Activated effector memory CD4-positive, alpha-beta T cell treated with Interleukin-2 at 50 U/mL for 16 hours (primary cell): Measurements from ENCODE around the gene NCK1.

ENCODE experiments used
- DNase-seq: peaks from one replicate; pipeline ENCODE4 v3.0.0-alpha.2; 2020

The NCK1 gene

GRCh38 chr3:136910697-136911096, 48.7 kb downstream of the NCK1 start:
- no peak for DNase-seq

DNA sequence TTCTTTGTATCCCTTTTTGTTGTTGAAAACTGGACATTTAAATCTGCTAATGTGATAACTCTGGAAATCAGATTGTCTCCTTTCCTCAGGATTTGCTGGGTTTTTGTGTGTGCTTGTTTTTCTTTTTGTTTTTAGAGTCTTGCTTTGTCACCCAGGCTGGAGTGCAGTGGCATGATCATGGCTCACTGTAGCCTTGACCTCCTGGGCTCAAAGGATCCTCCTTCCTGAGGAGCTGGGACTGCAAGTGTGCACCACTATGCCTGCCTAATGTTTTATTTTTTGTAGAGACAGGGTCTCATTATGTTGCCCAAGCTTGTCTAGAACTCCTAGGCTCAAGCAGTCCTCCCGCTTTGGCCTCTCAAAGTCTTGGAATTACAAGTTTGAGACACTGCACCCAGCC, 51.2 kb downstream of the NCK1 start:
- DNase-seq = no peak

DNA sequence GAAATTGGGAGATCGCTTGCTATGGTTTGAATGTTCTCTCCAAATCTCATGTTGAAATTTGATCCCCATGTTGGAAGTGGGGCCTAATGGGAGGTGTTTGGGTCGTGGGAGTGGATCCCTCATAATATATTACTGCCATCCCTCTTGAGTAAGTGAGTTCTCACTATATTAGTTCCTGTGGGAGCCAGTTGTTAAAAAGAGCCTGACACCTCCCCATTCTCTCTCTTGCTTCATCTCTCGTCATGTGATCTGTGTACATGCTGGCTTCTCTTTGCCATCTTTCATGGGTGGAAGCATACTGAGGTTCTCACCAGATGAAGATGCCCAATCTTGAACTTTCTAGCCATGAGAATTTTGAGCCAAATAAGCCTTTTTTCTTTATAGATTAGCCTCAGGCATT, 52.7 kb downstream of the NCK1 start:
- DNase-seq = no peak

GRCh38 chr3:136916223-136916622, 54.2 kb downstream of the NCK1 start:
- DNase-seq = no peak

- DNase-seq = no peak
Observed at GRCh38 chr3:136919799-136920580, 58.0 kb downstream of the NCK1 start.

- no peak for DNase-seq
Observed at GRCh38 chr3:136920904-136921611, 59.0 kb downstream of the NCK1 start.

GRCh38 chr3:136925425-136926190, 63.6 kb downstream of the NCK1 start:
- DNase-seq = no peak

DNA sequence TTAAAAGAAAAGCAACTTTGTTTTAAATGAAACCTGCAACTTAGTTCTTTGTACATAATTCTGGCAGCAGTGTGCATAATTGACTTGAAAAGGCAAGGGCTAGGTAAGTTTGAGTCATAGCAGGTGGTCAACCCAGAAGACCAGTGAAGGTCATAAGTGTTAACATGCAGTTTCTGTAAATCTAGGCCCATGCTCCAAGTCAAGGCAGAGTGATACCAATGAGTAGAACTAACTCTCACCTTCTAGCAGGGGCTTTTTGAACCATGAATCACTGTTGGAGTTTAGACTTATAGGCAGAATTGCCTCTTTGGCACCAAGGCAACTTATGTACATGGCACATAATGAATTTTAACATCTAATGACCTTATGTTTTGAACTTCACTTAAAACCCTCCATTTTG, 66.2 kb downstream of the NCK1 start:
- DNase-seq = no peak

DNA sequence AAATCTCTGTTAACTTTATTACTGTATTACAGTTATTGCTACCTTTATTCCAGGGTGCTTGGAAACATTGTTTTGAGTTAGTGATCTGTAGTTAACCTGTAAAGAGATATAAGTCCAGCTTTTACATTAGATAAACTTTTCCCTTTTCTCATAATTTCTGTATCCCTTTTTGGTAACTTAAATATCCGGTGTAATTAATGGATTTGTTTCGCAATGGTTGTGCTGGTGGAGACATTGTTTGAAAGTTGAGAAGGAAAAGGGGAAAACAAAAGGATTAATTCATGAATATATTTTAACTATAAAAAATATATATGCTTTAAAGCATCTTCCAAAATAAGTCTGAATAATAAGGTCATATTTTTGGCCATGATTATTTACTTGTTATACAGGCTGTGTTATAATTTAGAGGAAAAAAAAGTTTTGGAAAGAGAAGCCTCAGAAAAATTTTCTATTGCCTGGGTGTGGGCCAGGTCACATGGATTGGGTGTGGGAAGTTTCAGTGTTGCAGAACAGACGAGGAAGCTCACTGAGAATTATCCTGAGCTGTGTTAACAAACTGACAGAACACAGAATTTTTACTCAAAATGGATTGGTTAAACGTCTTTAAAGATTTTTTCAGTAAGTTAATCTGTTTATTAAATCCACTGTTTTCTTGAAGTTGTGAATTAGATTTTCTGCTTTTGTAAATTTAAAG, 68.1 kb downstream of the NCK1 start:
- DNase-seq = no peak

DNA sequence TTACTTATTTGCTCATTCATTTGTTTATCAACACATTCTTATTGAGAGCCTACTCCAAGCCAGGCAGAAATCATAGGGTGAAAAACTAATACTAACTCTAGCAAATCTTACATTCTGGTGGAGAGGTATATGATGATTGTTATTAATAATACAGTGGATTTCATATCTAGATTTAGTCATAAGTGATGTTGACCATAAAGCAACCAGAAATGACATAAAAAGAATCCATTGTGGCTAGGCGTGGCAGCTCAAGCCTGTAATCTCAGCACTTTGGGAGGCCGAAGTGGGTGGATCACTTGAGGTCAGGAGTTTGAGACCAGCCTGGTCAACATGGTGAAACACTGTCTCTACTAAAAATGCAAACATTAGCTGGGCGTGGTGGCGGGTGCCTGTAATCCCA, 69.6 kb downstream of the NCK1 start:
- DNase-seq = no peak

- no peak for DNase-seq
Observed at GRCh38 chr3:136932523-136932922, 70.5 kb downstream of the NCK1 start.

DNA sequence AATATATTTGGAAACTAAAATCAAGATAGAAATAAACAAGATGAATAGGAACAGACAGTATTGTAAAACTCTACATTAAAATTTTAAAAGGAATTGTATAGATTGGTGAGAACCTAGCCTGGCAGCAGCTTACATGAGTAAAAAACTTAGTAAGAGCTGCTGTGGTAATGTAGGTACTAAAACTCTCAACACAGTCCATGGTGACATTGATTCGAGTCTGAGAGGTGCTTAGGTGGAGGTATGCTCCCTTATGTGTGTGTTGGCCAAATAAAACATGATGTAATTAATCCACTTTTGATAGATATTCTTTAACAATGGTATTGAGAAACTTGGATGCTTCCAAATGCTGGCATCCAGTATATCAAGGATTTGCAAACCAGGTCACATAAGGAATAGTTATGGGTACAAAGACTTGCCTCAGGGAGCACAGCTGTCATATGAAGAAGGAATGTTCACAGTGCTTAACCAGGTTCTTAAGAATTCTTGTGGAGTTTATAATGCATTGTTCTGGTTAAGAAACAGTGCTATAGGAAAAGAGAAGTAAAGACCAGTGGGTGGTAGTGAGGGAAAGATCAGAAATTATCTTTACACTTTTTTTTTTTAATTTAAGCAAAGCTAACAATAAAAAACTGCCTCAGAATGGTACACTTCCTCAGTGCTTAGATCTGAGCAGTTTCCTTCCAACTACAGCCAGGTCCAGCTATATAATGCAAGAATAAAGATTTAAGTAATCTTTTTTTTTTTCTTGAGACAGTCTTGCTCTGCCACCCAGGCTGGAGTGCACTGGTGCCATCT, 71.2 kb downstream of the NCK1 start:
- DNase-seq = no peak

DNA sequence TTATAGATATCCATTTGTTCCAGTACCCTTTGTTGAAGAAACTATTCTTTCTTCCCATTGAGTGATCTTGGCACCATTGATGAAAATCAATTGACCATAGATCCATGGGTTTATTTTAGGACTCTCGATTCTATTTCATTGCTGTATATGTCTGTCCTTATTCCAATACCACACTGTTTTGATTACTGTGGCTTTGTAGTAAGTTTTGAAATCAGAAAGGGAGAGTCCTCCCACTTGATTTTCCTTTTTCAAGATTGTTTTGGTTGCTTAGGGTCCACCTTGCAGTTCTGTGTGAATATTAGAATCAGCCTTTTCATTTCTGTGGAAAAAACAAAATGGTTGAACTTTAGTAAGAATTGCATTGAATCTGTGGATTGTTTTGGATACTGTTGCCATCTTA, 75.2 kb downstream of the NCK1 start:
- no peak for DNase-seq

- DNase-seq = no peak
Observed at GRCh38 chr3:136937851-136938250, 75.8 kb downstream of the NCK1 start.

DNA sequence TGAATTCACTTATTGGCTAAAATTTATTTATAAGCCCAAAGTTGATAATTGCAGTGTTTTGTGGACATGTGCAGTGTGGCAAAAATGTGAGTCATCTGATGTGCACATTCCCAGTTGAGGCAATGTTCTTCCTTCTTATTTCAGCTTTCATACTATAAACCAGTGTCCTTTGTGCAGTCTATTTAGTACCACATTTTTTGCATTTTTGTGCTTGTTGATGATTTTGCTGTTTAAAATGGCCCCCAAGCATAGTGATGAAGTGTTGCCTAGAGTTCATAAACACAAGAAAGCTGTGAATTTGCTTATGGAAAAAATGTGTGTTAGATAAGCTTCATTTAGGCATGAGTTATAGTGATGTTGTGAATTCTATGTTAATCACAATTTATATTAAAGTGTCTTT, 76.3 kb downstream of the NCK1 start:
- DNase-seq = no peak

GRCh38 chr3:136939489-136939888, 77.5 kb downstream of the NCK1 start:
- no peak for DNase-seq

GRCh38 chr3:136942803-136943202, 80.8 kb downstream of the NCK1 start:
- no peak for DNase-seq

- DNase-seq = no peak
Observed at GRCh38 chr3:136943436-136943835, 81.4 kb downstream of the NCK1 start.

DNA sequence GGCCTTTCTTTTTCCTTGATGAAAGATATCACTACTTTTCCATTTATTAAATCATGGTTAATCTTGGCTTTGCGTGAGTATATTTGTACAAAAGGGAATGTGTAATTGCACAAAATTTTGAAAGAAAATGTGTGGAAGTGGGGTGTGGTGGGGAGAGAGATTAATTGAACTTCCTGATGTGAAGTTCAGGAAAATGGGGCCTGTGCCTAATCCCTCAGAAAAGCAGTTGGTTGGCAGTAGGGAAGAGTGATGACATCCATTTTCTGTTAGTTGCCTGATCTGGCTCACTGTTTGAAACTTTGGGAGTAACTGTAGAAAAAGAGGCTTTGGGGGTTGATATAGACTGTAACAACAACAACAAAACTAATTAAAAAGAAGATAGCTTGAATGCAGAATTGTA, 85.0 kb downstream of the NCK1 start:
- DNase-seq = no peak

DNA sequence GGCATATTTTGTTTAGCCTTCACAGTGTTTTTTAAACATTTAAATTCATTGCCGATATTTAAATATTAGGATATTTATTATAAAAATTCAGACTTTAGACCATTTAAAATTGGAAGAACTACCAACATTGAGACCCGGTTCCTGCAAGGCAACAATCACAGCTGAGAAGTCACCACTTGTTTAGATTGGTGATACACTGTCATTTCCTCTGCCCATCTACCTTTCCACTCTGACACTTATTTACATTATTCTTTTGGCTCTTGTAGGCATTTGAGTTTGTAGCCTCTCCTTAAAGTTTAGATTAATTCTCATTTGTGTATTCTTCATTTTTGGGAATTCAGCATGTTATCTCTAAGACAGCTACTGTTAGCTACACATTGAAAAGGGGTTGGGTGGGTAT, 85.5 kb downstream of the NCK1 start:
- no peak for DNase-seq

DNA sequence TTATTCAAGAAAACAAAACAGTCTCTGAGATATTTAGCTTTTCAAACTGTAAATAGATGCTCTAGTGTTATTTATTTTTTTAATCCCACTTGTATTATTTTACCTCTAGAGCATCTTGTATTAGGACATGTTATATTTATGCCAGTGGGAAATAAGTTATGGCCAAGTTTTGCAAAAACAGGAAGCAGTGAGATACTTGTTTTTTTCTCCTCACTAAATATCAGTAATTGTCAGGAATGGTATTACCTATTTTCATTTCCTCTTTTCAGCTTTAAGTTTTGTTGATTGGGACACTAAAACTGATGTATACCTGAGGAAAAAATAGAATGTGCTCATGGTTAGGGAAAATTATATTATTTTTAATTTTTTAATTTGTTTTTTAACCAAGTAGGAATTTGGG, 87.1 kb downstream of the NCK1 start:
- no peak for DNase-seq

DNA sequence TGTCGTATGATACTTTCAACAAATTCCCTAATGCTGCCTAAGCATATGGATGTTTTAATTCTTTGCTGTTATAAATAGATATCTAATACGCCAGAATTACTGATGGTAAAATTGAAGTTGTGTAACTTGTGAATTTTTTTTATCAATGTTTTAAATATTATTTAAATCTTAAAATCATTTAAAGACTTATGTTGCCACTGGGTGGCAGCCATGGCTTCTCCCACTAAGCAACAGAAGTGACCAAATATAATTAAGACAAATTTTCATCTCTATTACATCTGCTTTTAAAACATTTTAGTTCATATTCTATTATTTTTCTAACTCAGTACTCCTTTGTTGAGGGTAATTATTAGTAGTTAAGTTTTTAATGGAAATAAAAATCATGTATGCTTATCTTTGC, 87.7 kb downstream of the NCK1 start:
- DNase-seq = no peak
